GM18909 (cell line): ENCODE results near the gene ACSBG1.
"Not testable (repeated sequence)": the region's sequence is repeated elsewhere in the genome, so short reads cannot be mapped to it uniquely, and the experiment has no call there.

Source experiments
- ATAC-seq: cut with Tn5 transposase; IDR thresholded peaks from one replicate; pipeline ENCODE4 v1.9.1; 2021; ENCODE audit warnings: mild to moderate bottlenecking; ENCODE audit not compliant: unreplicated experiment, poor library complexity

Gene ACSBG1

GRCh38 chr15:78251136-78251535, 16.8 kb upstream of the ACSBG1 start:
- ATAC-seq: no peak

GRCh38 chr15:78249131-78249530, 14.8 kb upstream of the ACSBG1 start:
- no peak for ATAC-seq

GRCh38 chr15:78247911-78248310, 13.5 kb upstream of the ACSBG1 start:
- no peak for ATAC-seq

- not testable (repeated sequence) for ATAC-seq
Measured at GRCh38 chr15:78245976-78246620, 11.7 kb upstream of the ACSBG1 start.

GRCh38 chr15:78245392-78245791, 11.0 kb upstream of the ACSBG1 start:
- not testable (repeated sequence) for ATAC-seq

GRCh38 chr15:78244893-78245292, 10.5 kb upstream of the ACSBG1 start:
- no peak for ATAC-seq

- ATAC-seq: no peak
Measured at GRCh38 chr15:78244101-78244500, 9.7 kb upstream of the ACSBG1 start.

GRCh38 chr15:78243491-78243941, 9.2 kb upstream of the ACSBG1 start:
- no peak for ATAC-seq

GRCh38 chr15:78243058-78243457, 8.7 kb upstream of the ACSBG1 start:
- ATAC-seq: no peak

- ATAC-seq: no peak
Measured at GRCh38 chr15:78242128-78242527, 7.8 kb upstream of the ACSBG1 start.

GRCh38 chr15:78241017-78241416, 6.7 kb upstream of the ACSBG1 start:
- ATAC-seq: no peak

- ATAC-seq: no peak
Measured at GRCh38 chr15:78239811-78240210, 5.4 kb upstream of the ACSBG1 start.

GRCh38 chr15:78237146-78237545, 2.8 kb upstream of the ACSBG1 start:
- no peak for ATAC-seq

- no peak for ATAC-seq
Measured at GRCh38 chr15:78236491-78236890, 2.1 kb upstream of the ACSBG1 start.

GRCh38 chr15:78233496-78233895, 869 bp downstream of the ACSBG1 start:
- no peak for ATAC-seq

- ATAC-seq: no peak
Measured at GRCh38 chr15:78232951-78233350, 1.4 kb downstream of the ACSBG1 start.

- no peak for ATAC-seq
Measured at GRCh38 chr15:78229431-78230406, 4.6 kb downstream of the ACSBG1 start.

- ATAC-seq: no peak
Measured at GRCh38 chr15:78228356-78228996, 5.9 kb downstream of the ACSBG1 start.

- no peak for ATAC-seq
Measured at GRCh38 chr15:78225783-78226541, 8.4 kb downstream of the ACSBG1 start.

GRCh38 chr15:78224023-78224411, 10.3 kb downstream of the ACSBG1 start:
- no peak for ATAC-seq
